ENCODE measurements around the gene APOL5. TPM values are rescaled to one million over a fixed set of nuclear protein-coding genes. Genes with fewer than 3 reads are reported as not detected.

Gene APOL5
- total RNA-seq, 2 donors from 2014 or later: not detected

GRCh38 chr22:35743326-35743860 is 25.7 kb downstream of the APOL5 start:
- no peak overlapping the region for H3K4me3 ChIP-seq (ENCODE audit: low read length)
- no peaks in the 10 kb centered on the region for H3K9me3 ChIP-seq (ENCODE audit: control insufficient read depth, low read length)
- H3K36me3 ChIP-seq (ENCODE audit: control insufficient read depth, insufficient read depth, low read length): peaks cover 84% of the 10 kb centered on the region
- H3K4me3 Mint-ChIP-seq: no peak overlapping the region
- no peak for DNase-seq
- H3K27ac ChIP-seq (ENCODE audit: low read depth, low read length): peak overlapping the region; percentile 19
- WGBS, 2 experiments (ENCODE audit: insufficient coverage in 1 of 2, insufficient read length in 1 of 2): 90 to 92% methylated on average over 3 to 6 of the region's 6 CpGs
- H3K27me3 ChIP-seq (ENCODE audit: control insufficient read depth, insufficient read depth, low read length, poor library complexity, severe bottlenecking): no peaks in the 10 kb centered on the region
- H3K27me3 Mint-ChIP-seq (ENCODE audit: insufficient read depth): no peaks in the 10 kb centered on the region
- peaks cover 6% of the 10 kb centered on the region for H3K4me1 ChIP-seq (ENCODE audit: control insufficient read depth, insufficient read depth, low read length)
- no peak overlapping the region for H3K27ac Mint-ChIP-seq
- TF ChIP-seq CTCF (conservative IDR thresholded peaks at IDR 0.05): no peak
- peaks cover 37% of the 10 kb centered on the region for H3K36me3 Mint-ChIP-seq (ENCODE audit: low read depth)
- H3K9me3 Mint-ChIP-seq: no peaks in the 10 kb centered on the region
- H3K9ac ChIP-seq (ENCODE audit: extremely low read depth, low read length, poor library complexity, severe bottlenecking): no peak overlapping the region
- peaks cover 36% of the 10 kb centered on the region for H3K4me1 Mint-ChIP-seq

DNA sequence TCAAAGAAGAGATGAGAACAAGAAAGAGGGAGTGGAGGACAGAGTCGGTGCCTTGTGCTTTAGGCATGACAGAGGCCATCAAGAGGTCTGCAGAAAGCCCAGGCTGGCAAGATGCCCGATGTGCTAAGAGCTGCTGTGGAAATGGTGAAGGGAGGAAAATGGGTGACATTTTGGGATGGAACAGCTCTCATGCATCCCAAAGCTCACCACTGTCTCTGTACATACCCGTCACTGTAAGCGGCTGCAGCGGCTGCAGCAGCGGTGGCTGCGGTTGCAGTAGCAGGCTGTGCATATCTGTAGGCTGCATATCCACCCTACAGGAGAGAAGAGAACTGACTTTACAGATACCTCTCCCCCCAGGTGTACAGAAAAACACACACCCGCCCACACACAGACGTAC is 28.6 kb downstream of the APOL5 start:
- no peak overlapping the region for H3K4me3 ChIP-seq (ENCODE audit: low read length)
- no peak for TF ChIP-seq CTCF (conservative IDR thresholded peaks at IDR 0.05)
- Mint-ChIP-seq H3K27ac (no peak overlapping the region), H3K4me3 (no peak overlapping the region), H3K36me3 (ENCODE audit: low read depth) (peaks cover 24% of the 10 kb centered on the region), H3K9me3 (no peaks in the 10 kb centered on the region), H3K27me3 (ENCODE audit: insufficient read depth) (no peaks in the 10 kb centered on the region), H3K4me1 (peaks cover 51% of the 10 kb centered on the region)
- H3K27ac ChIP-seq (ENCODE audit: low read depth, low read length): no peak overlapping the region
- no peaks in the 10 kb centered on the region for H3K27me3 ChIP-seq (ENCODE audit: control insufficient read depth, insufficient read depth, low read length, poor library complexity, severe bottlenecking)
- no peak for DNase-seq
- peaks cover 6% of the 10 kb centered on the region for H3K4me1 ChIP-seq (ENCODE audit: control insufficient read depth, insufficient read depth, low read length)
- 95 to 96% methylated on average over 5 to 9 of the region's 9 CpGs for WGBS, 2 experiments (ENCODE audit: insufficient coverage in 1 of 2, insufficient read length in 1 of 2)
- H3K9me3 ChIP-seq (ENCODE audit: control insufficient read depth, low read length): no peaks in the 10 kb centered on the region
- peaks cover 77% of the 10 kb centered on the region for H3K36me3 ChIP-seq (ENCODE audit: control insufficient read depth, insufficient read depth, low read length)
- no peak overlapping the region for H3K9ac ChIP-seq (ENCODE audit: extremely low read depth, low read length, poor library complexity, severe bottlenecking)

DNA sequence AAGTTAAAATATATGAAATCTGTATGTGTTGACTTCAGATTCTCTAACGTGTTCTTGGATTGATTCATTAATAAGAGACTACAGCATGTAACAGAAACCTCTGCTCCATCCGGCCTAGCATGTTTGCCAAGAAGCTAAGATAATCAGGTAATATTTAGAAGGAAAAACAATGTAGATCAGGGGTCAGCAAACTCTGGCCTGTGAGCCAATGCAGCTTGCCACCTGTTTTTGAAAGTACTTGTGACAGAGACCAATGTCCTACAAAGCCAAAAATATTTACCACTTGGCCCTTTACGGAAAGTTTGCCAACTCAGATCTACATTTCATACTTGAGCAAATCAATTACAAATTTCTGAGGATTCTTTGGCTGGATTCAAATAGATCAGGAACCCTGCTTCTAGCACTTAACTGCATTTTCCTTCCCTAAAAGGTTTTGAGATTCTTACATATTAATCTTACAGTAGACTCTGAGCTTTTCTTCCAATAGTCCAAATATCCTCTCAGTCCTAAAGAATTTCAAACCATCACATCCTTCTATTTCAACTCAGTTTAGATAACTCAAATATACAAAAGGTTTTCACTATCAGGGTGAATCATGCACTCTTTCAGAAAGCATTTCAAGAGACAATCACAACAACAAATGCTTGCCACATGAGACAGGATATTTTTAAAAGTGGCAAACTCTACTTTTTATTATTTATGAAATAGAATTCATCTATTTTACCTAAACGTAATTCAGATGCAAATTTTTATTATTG is 29.5 kb downstream of the APOL5 start:
- no peaks in the 10 kb centered on the region for H3K9me3 Mint-ChIP-seq
- H3K36me3 Mint-ChIP-seq (ENCODE audit: low read depth): peaks cover 23% of the 10 kb centered on the region
- H3K4me3 Mint-ChIP-seq: no peak overlapping the region
- no peak for TF ChIP-seq CTCF (conservative IDR thresholded peaks at IDR 0.05)
- no peak overlapping the region for H3K9ac ChIP-seq (ENCODE audit: extremely low read depth, low read length, poor library complexity, severe bottlenecking)
- no peak overlapping the region for H3K27ac ChIP-seq (ENCODE audit: low read depth, low read length)
- H3K4me1 ChIP-seq (ENCODE audit: control insufficient read depth, insufficient read depth, low read length): peaks cover 6% of the 10 kb centered on the region
- H3K4me1 Mint-ChIP-seq: peaks cover 54% of the 10 kb centered on the region
- H3K27me3 Mint-ChIP-seq (ENCODE audit: insufficient read depth): no peaks in the 10 kb centered on the region
- H3K36me3 ChIP-seq (ENCODE audit: control insufficient read depth, insufficient read depth, low read length): peaks cover 72% of the 10 kb centered on the region
- peak overlapping the region; percentile 27 for H3K27ac Mint-ChIP-seq
- no peaks in the 10 kb centered on the region for H3K9me3 ChIP-seq (ENCODE audit: control insufficient read depth, low read length)
- H3K4me3 ChIP-seq (ENCODE audit: low read length): no peak overlapping the region
- H3K27me3 ChIP-seq (ENCODE audit: control insufficient read depth, insufficient read depth, low read length, poor library complexity, severe bottlenecking): no peaks in the 10 kb centered on the region
- WGBS, 2 experiments (ENCODE audit: insufficient coverage in 1 of 2, insufficient read length in 1 of 2): 90 to 92% methylated on average over 1 to 4 of the region's 4 CpGs
- DNase-seq: no peak
